HG02759 (cell line): ENCODE data around the gene GNG2.

Experiments
- ATAC-seq: cut with Tn5 transposase; IDR thresholded peaks from one replicate; pipeline ENCODE4 v1.9.1; 2021; ENCODE audit warnings: mild to moderate bottlenecking, moderate library complexity; ENCODE audit not compliant: unreplicated experiment

GNG2 gene

DNA sequence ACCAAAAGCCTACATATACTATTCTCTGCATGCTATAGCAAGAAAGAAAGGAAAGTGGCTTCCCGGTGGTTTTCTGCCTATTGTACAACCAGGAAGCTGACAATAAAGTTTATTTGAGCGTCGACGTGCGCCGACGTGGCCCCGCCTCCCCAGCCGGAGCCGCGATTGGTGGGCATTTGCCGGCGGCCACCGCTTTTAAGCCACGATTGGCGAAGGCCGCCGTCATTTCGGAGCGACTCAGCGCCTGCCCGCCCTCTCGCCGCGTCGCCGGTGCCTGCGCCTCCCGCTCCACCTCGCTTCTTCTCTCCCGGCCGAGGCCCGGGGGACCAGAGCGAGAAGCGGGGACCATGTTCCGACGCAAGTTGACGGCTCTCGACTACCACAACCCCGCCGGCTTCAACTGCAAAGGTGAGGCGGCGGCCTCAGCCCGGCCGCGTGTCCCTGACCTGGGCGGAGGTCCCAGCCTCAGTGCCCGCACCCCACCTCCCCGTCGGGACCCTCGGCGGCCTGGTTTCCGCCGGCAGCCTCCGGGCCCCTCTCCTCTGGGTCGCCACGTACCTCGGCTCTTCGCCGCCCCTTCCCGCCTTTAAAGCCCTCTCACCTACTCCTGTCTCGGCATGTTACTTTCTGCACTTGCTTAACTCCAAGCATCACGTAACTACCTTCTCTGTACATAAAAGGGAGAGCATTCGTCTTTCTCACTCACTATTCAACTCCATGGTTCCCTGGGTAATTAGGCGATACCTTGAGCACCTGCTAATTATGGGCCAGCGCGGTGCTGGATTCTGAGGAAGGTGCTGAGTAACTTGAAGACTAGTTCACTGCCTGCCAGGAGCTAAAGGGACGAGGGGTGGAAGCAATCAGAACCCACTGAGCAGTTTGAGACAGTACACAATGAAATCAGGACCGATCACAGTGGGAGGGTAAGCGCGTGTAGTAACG is 129.2 kb downstream of the GNG2 start, which contains the start of gene RTRAF:
TSS of gene RTRAF (plus strand) at position 254 of the 942 bp plus-strand sequence. CDS start at position 348, 94 bp downstream.
- ATAC-seq, result peak; percentile 97

DNA sequence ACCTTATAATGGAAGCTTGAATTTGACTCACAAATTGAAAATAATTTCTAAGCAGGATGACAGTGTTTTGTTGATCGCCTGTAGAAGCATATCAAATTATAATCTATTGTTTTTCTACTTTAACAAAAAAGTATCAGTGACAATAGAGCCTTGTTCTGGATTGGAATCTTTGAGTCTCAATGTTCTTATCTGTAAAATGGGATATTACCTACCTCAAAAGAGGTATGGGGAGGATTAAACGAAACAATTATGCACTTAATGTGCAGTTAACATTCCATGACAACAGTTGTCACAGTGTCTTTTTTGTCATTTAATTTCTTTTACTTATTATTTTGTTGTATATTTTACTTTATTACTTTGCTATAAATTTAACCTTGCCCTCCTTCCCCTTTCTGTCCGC is 130.1 kb downstream of the GNG2 start:
- ATAC-seq, result no peak

DNA sequence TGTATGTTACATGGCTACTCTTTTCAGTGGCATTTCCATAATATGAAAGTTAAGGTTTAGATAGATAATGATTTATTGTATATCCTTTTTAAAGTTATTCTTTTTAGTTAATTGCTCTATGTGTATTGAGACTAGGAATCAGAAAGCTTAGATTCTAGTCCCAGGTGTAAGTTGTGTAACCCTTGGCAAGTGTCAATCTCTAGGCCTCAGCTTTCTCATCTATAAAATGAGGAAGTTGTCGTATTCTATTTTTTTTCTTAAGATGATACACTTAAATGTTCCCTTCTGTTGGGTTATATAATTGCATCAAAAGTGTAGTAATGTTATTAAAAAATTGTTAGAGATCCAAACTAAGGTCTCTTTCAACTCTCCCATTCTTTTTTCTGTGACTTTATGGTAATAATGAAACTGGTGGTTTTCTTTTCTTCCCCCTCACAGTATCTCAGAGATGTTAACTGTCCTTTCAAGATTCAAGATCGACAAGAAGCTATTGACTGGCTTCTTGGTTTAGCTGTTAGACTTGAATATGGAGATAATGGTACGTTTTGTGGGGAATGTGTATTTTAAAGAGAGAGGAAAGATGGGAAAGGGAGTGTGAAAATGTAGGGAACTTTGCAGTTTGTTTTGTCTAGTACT is 133.0 kb downstream of the GNG2 start:
- no peak for ATAC-seq

DNA sequence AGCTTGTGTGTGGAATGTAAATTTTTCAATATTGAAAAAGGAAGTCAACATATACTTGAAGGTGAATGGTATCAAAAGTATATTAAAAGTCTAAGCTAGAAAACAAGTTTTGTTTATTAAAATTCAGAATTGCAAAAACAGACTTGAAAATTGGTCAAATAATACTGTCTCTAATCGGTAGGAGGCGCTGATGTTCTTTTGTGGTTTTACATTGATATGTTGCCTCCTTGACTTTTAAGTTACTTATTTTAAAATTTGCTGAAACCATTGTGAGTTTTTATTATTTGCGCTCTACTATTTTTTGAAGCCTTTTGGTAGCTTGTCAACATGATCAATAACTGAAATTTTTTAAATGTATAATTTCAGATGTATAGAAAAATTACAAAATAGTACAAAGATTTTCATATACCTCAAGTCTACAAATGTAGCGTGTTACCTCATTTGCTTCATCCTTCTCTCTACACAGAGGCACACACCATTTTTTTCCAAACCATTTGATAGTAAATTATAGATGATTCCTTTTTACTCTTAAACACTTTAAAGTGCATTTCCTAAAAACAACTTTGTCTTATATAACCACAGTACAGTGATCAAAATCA is 135.8 kb downstream of the GNG2 start:
- no peak for ATAC-seq

DNA sequence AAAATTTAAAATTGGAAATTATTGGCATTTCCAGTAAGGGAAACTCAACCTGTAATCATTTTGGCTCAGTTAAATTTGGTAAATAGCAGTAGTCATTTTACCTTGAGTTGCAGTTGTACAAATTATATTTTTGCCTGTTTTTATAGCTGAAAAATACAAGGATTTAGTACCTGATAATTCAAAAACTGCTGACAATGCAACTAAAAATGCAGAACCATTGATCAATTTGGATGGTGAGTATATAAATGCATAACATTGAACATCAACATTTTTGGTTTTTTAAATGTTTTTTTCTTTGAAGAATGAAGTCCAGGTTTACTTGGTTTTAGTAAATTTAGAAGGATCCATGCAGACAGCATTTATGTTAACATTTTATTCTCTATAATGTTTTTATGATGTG is 137.9 kb downstream of the GNG2 start:
- no peak for ATAC-seq

DNA sequence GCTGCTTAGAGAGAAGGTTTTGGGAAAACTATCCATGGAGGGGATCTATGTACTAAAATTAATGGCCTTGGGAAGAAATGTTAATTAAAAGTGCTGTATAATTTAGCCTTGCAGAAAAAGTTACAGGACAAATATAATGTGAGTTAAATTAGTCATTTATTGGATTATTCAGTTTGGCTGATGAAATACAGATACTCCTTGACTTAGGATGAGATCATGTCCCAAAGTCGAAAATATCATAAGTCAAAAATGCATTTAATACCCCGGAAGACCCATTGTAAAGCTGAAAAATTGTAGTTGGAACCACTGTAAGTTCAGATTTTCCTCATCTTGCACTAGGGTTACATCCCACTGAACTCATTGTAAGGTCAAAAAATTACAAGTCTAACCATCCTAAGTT is 138.7 kb downstream of the GNG2 start:
- no peak for ATAC-seq

DNA sequence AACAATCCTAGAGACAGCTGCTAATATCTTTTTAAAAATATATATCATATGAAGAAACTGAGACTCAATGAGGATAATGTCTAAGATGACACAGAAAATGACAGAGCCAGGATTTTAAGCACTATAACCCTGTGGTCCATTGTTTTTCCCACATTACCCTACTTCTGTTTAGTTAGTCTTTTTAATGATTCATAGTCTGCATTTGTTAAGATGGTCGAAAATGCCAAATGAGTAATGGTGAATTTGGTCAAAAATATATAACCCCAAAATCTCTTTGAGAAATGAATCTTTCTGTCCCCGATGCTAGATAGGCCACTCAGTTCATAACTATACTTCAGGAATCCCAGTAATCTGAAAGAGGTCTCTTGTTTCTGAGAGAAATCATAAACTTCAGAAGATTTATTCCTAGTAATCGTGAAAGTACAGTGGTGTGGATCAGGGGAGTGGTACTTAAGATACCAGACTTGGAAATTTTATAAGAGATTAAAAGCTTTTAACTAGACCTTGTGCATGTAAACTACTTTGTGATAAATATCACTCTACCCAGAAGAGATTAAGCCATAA is 139.7 kb downstream of the GNG2 start:
- ATAC-seq, result no peak

DNA sequence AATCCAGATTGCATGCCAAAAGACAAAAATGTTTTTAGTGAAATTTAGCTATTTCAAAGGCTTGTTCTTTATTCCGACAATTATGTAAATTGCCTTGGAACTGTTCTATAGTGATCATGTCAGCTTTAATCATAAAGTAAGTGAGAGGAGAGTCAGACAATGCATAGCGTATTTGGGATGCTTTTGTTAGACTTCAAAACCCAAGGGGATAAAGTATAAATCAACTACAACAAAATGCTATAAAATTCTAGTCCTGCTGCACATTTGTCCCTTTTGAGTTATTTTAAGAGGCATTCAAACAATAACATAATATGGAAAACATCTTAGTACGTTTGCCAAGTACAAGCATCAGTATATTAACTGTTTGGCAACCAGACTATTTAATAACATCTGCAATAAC is 140.3 kb downstream of the GNG2 start:
- ATAC-seq, result no peak

GRCh38 chr14:52002542-52002941 is 142.1 kb downstream of the GNG2 start:
- no peak for ATAC-seq

DNA sequence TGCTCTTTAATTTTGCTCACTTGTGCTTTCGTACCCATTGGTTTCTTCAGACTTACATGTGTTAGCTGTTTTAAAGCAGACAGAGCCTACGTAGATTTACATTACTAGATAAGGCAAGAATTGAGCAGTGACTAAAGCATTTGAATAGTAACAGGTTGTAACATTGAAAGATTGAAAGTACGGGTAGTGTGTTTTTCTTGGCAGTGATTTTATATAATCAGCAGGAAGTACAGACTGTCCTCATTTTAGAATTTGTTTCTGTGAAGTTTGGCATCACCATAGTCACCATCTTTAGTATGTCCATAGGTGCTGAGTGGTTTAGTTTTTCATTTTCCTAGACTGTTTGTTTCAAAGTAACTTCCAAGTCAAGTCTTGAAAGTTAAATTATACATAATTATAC is 142.9 kb downstream of the GNG2 start:
- ATAC-seq, result no peak

GRCh38 chr14:52005625-52006024 is 145.2 kb downstream of the GNG2 start:
- ATAC-seq, result no peak

GRCh38 chr14:52006361-52006760 is 145.9 kb downstream of the GNG2 start:
- no peak for ATAC-seq

DNA sequence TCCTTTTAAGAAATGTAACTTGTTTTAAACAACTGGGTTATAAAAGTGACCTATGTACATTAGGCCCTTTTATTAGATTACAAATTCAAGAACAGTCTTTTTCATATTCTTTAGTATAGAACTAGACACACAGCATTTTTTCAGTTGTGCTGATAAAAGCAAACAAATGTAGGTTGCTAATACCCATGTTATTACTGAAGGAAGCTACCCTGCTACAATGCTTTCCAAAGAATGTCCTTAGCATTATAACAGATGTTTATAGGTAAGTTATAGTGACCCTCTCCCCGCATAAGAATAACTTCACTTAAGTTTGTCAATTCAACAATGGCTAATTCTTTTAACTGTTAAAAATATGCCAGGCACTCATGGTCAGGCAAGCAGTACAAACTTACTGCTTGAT is 146.8 kb downstream of the GNG2 start:
- no peak for ATAC-seq

- no peak for ATAC-seq
These were observed 147.2 kb downstream of the GNG2 start for GRCh38 chr14:52007637-52008036.

DNA sequence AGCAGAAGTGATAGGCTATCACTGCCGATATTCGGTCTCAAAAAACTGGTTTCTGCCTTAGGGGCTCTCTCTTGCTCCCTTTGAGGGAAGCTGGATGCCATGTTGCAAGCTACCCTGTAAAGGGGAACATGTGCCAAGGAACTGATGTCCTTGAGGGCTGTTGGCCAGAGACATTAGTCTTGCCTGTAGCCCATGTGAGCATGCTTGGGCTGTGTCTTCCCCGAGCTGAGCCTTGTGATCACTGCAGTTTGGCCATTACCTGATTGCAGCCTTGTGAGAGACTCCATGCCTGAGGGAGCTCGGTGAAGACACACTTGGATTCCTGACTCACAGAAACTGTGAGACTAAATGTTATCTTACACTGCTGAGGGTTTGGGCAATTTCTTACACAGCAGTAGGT is 147.7 kb downstream of the GNG2 start:
- no peak for ATAC-seq

DNA sequence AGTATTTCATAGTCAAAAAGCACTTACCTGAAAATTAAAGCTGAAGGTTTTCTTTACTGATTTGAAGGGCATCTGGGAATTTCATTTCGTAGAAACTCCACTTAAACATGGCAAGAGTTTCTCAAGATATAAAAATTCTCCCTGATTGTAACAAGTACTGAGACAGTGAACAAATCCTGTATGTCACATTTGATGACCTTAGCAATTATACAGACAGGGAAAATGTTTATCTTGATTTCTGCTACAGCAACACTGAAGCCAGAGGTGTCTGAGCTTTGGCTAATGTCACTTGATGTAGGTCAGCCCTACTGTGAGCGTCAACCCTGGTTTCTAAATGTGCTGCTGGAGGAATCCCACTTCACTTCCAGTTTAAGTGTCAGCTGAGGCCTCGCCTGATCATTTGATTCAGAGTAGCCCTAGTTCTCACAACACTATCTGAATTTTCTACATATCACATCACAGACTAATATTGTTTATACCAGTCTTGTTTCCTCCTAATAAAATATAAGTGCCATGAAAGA is 149.8 kb downstream of the GNG2 start:
- no peak for ATAC-seq

GRCh38 chr14:52011523-52011922 is 151.1 kb downstream of the GNG2 start:
- ATAC-seq, result no peak

- ATAC-seq, result no peak
These were observed 152.2 kb downstream of the GNG2 start for GRCh38 chr14:52012635-52013034.

GRCh38 chr14:52013984-52014600 is 153.7 kb downstream of the GNG2 start:
- no peak for ATAC-seq

GRCh38 chr14:52014601-52015267 is 154.3 kb downstream of the GNG2 start:
- ATAC-seq, result no peak
